Lung (tissue), 16 donors: ENCODE measurements around the gene DARS1. TPM values are rescaled to one million over a fixed set of nuclear protein-coding genes. Genes with fewer than 3 reads are reported as not detected.

ENCODE experiments used
- ATAC-seq: fragments of 200-7000 bp; cut with Tn5 transposase; one replicate; pipeline ENCODE4 v1.9.1; 2020; ENCODE audit warnings: moderate number of reproducible peaks; ENCODE audit not compliant: insufficient read depth, low FRiP score
- DNase-seq, 3 donors: peaks; one replicate each; pipeline ENCODE4 v3.0.0-alpha.2; 2013 to 2017
- H3K27ac ChIP-seq, 2 donors: one replicate each; pipeline ENCODE4 v1.5.1; 2013; ENCODE audit warnings: mild to moderate bottlenecking in 2 of 2, moderate library complexity in 2 of 2, control low read depth in 1 of 2, inconsistent platforms in 1 of 2, low read depth in 1 of 2, low read length in 1 of 2
- H3K27me3 ChIP-seq, 3 donors: one replicate each; pipeline ENCODE4 v1.5.1; 2013; ENCODE audit warnings: low read length in 2 of 3; ENCODE audit not compliant: control insufficient read depth in 3 of 3, insufficient read depth in 3 of 3
- H3K36me3 ChIP-seq, 4 donors: one replicate each; pipeline ENCODE4 v1.5.1; 2013; ENCODE audit warnings: low read length in 4 of 4, mild to moderate bottlenecking in 1 of 4, moderate library complexity in 1 of 4; ENCODE audit not compliant: control insufficient read depth in 4 of 4, insufficient read depth in 4 of 4
- H3K4me1 ChIP-seq, 5 donors: one replicate each; pipeline ENCODE4 v1.5.1; 2013; ENCODE audit warnings: low read length in 5 of 5, mild to moderate bottlenecking in 2 of 5, moderate library complexity in 1 of 5; ENCODE audit not compliant: control insufficient read depth in 5 of 5, insufficient read depth in 5 of 5
- H3K4me3 ChIP-seq: one replicate; pipeline ENCODE4 v1.5.1; 2013; ENCODE audit warnings: mild to moderate bottlenecking, control low read depth, moderate library complexity
- H3K9ac ChIP-seq, 2 donors: one replicate each; pipeline ENCODE4 v1.5.1; 2013; ENCODE audit warnings: low read length in 2 of 2, control low read depth in 1 of 2; ENCODE audit not compliant: insufficient read depth in 1 of 2
- H3K9me3 ChIP-seq, 4 donors: one replicate each; pipeline ENCODE4 v1.5.1; 2013; ENCODE audit warnings: low read length in 3 of 4, mild to moderate bottlenecking in 1 of 4, moderate library complexity in 1 of 4; ENCODE audit not compliant: control insufficient read depth in 4 of 4, insufficient read depth in 3 of 4
- WGBS, 2 donors: extraction: QIAGEN DNeasy Blood & Tissue Kit; methylation state at CpG; one replicate each; pipeline ENCODE4 v1.1.7; 2013; 5-methylcytosine and 5-hydroxymethylcytosine counted together
- long read RNA-seq, 5 donors: transcript quantifications; one replicate each; lab custom pipeline, GENCODE V29; 2026
- polyA plus RNA-seq, 2 donors: library from polyadenylated mRNA; stranded (reverse); fragments of 200-250 nt; gene quantifications; one replicate each; pipeline ENCODE4 v1.2.1, GENCODE V29; 2013
- total RNA-seq, 2 donors: library from RNA; depleted of rRNA in 1 of 2; stranded (reverse); fragments of >200 nt in 1 of 2; gene quantifications; one replicate each; pipeline ENCODE4 v1.2.1, GENCODE V29; 2014 to 2021
- TF ChIP-seq, protein P1 (sequence below): IDR thresholded peaks from 2 replicates; pipeline ENCODE4 v1.5.1; 2012; ENCODE audit warnings: mild to moderate bottlenecking; ENCODE audit errors: control extremely low read depth, extremely low read depth
- donor health status: control.
- donor health status: control.
- donor health status: Bipolar disorder and iron deficiency.
- donor health status: healthy.
- donor health status: DM: yes; HTN: yes; CAD: no.

DARS1 gene
- total RNA-seq = 10 to 100 TPM; 47.2 to 77.9 TPM
- 10 to 100 TPM; 50.9 to 66.5 TPM for polyA plus RNA-seq
- long read RNA-seq, donor 1, transcript DARS-201 (16 exons, 2,361 nt) = major isoform, 43 of 46 reads
- long read RNA-seq, donor 1, partial matches to known transcripts = 0 of 46 reads
- long read RNA-seq, donor 1, other reads (novel, unspliced or antisense) = 0 of 46 reads
- long read RNA-seq, donor 2, transcript DARS-201 (16 exons, 2,361 nt) = major isoform, 14 of 16 reads
- long read RNA-seq, donor 2, partial matches to known transcripts = 0 of 16 reads
- long read RNA-seq, donor 2, other reads (novel, unspliced or antisense) = 0 of 16 reads
- long read RNA-seq, donor 3, transcript DARS-201 (16 exons, 2,361 nt) = major isoform, 15 of 27 reads
- long read RNA-seq, donor 3, partial matches to known transcripts = 6 of 27 reads
- long read RNA-seq, donor 3, other reads (novel, unspliced or antisense) = 0 of 27 reads
- long read RNA-seq, donor 4, transcript DARS-201 (16 exons, 2,361 nt) = major isoform, 9 of 15 reads
- long read RNA-seq, donor 4, transcript DARS-209 (3 exons, 892 nt) = minor isoform, 5 of 15 reads
- long read RNA-seq, donor 4, partial matches to known transcripts = 0 of 15 reads
- long read RNA-seq, donor 4, other reads (novel, unspliced or antisense) = 0 of 15 reads
- long read RNA-seq, donor 5, transcript DARS-209 (3 exons, 892 nt) = minor isoform, 9 of 67 reads
- long read RNA-seq, donor 5, transcript DARS-201 (16 exons, 2,361 nt) = major isoform, 39 of 67 reads
- long read RNA-seq, donor 5, partial matches to known transcripts = 17 of 67 reads
- long read RNA-seq, donor 5, other reads (novel, unspliced or antisense) = 0 of 67 reads

- WGBS, 2 donors = 0 to 1% methylated on average over 57 to 64 of the region's 64 CpGs
- TF ChIP-seq, protein P1, sequence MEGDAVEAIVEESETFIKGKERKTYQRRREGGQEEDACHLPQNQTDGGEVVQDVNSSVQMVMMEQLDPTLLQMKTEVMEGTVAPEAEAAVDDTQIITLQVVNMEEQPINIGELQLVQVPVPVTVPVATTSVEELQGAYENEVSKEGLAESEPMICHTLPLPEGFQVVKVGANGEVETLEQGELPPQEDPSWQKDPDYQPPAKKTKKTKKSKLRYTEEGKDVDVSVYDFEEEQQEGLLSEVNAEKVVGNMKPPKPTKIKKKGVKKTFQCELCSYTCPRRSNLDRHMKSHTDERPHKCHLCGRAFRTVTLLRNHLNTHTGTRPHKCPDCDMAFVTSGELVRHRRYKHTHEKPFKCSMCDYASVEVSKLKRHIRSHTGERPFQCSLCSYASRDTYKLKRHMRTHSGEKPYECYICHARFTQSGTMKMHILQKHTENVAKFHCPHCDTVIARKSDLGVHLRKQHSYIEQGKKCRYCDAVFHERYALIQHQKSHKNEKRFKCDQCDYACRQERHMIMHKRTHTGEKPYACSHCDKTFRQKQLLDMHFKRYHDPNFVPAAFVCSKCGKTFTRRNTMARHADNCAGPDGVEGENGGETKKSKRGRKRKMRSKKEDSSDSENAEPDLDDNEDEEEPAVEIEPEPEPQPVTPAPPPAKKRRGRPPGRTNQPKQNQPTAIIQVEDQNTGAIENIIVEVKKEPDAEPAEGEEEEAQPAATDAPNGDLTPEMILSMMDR = no peak
- no peaks in the 10 kb centered on the region for H3K27me3 ChIP-seq
- H3K9ac ChIP-seq = peak within 1 kb of the TSS; percentile 93 to 96
- peaks cover 0 to 13% (median 11%) of the 10 kb centered on the region in 5 donors for H3K4me1 ChIP-seq
- no peaks in the 10 kb centered on the region for H3K9me3 ChIP-seq
- peak; percentile 97 to 98 (median 98) for DNase-seq
- ATAC-seq = peak; percentile 95
- H3K36me3 ChIP-seq = peaks cover 1 to 11% (median 8%) of the 10 kb centered on the region in 4 donors
- H3K4me3 ChIP-seq = peak within 1 kb of the TSS; percentile 99
- peak within 1 kb of the TSS; percentile 92 to 99 for H3K27ac ChIP-seq
Measured at GRCh38 chr2:135985018-135985825, at the start of gene DARS1. Gene DARS1, minus strand, starts transcription at chr2:135985626. Its CDS starts 158 bp downstream, at chr2:135985468.

DNA sequence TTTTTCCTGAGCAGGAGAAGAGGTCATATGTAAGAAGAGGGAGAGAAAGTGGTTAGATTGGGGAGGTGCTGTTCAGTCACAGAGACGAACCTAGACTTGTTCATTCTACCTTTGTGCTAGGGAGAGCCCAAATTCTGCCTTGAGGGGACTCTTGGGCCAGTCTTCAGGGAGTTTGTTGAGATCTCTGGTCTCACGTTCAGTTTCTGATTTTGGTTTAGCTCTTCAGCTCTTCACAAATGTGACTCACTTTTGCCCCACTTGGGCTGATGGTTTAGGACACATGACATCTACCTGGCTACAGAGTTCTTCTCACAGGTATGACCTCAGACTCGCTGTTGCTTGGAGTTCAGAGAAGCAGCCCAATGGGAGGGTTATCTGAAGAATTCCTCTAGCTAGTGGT is 49.2 kb upstream of the DARS1 start:
- ATAC-seq = no peak
- no peaks in the 10 kb centered on the region for H3K27me3 ChIP-seq
- no peaks in the 10 kb centered on the region for H3K9me3 ChIP-seq
- H3K9ac ChIP-seq = no peak overlapping the region
- H3K36me3 ChIP-seq = no peaks in the 10 kb centered on the region
- H3K27ac ChIP-seq = no peak overlapping the region
- peaks cover 0 to 6% (median 0%) of the 10 kb centered on the region in 5 donors for H3K4me1 ChIP-seq
- WGBS, 2 donors = 94% methylated on average over 3 of the region's 3 CpGs
- H3K4me3 ChIP-seq = no peak overlapping the region
- no peak for DNase-seq
- TF ChIP-seq, protein P1 = no peak

DNA sequence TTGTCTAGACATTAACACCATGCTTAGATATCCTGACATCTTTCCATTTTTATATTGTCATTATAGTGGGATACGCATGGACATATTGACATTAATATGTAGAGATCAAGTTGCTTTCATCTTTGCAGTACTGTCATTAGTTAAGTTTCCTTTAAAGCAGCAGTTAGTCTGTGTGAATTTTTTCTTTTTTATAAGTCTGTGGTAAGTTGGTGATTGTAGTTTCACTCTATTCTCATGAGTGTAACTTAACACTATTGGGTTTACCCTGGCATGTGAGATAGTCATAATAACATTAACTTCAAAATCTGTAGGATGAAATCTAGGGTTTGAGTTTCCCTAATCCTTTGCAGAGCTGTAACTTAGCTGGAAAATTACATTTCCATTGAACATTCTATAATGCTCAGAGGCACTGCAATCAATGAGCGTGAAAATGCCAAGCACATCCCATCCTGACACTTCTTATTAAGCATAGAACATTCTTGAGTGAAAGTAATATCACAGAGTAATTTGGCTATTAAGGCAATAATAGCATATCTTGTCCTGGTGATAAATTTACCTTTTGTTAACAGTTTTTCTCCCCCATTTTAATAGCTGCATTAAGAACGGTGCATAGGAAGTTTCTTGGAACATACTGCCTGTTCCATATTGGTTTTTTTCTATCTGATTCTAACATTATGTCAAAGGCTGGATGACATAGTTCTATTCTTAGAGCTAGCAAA is 47.5 kb upstream of the DARS1 start:
- DNase-seq (no peak), ATAC-seq (no peak)
- Histone ChIP-seq H3K27ac (no peak overlapping the region), H3K36me3 (no peaks in the 10 kb centered on the region), H3K4me3 (no peak overlapping the region), H3K9ac (no peak overlapping the region), H3K4me1 (peaks cover 0 to 6% (median 0%) of the 10 kb centered on the region in 5 donors), H3K9me3 (no peaks in the 10 kb centered on the region), H3K27me3 (no peaks in the 10 kb centered on the region)
- WGBS, 2 donors = 93 to 98% methylated on average over 3 of the region's 3 CpGs
- TF ChIP-seq, protein P1 = no peak
